ENCODE measurements around the gene FGFR3.

- TF ChIP-seq CHD4 (IDR thresholded peaks at IDR 0.05), result no peak
- TF ChIP-seq GABPA (IDR thresholded peaks at IDR 0.05; ENCODE audit: low read depth), result no peak
- no peak for TF ChIP-seq RCOR1 (conservative IDR thresholded peaks at IDR 0.05; ENCODE audit: low read depth, low read length)
- TF ChIP-seq MAX (IDR thresholded peaks at IDR 0.05; ENCODE audit: low read depth, low read length), result no peak
- TF ChIP-seq MYB (IDR thresholded peaks at IDR 0.05; ENCODE audit: borderline replicate concordance, low read depth, low read length), result no peak
- no peak for TF ChIP-seq EED (IDR thresholded peaks at IDR 0.05; ENCODE audit: low read depth)
- TF ChIP-seq CTCF (IDR thresholded peaks at IDR 0.05 in 2 of 3, conservative IDR thresholded peaks at IDR 0.05 in 1 of 3; ENCODE audit: control insufficient read depth in 2 of 3, extremely low read depth in 1 of 3, insufficient read depth in 1 of 3, low read depth in 3 of 3, low read length in 3 of 3), result no peak
- TF ChIP-seq YY1 (IDR thresholded peaks at IDR 0.05; ENCODE audit: low read depth, low read length), result no peak
- no peak for TF ChIP-seq POLR2A (IDR thresholded peaks at IDR 0.05; ENCODE audit: low read depth, low read length)
- no peak for TF ChIP-seq JUND (IDR thresholded peaks at IDR 0.05; ENCODE audit: low read depth, low read length)
- no peak for TF ChIP-seq FOXM1 (IDR thresholded peaks at IDR 0.05; ENCODE audit: low read depth, low read length)
These were observed 16.5 kb upstream of the FGFR3 start for GRCh38 chr4:1776521-1777161.
